Testis (tissue), 3 donors: Measurements from ENCODE around the gene PRLR. TPM values are rescaled to one million over a fixed set of nuclear protein-coding genes. Genes with fewer than 3 reads are reported as not detected.

Experiments used
- DNase-seq: peaks from one replicate; pipeline ENCODE4 v3.0.0-alpha.2; 2019
- H3K27ac ChIP-seq, 2 donors: fragments of 200-600 bp; sonication (generic); one replicate each; pipeline ENCODE4 v1.5.1; 2019
- H3K27me3 ChIP-seq: fragments of 200-600 bp; sonication (generic); one replicate; pipeline ENCODE4 v1.5.1; 2019
- H3K36me3 ChIP-seq: fragments of 200-600 bp; sonication (generic); one replicate; pipeline ENCODE4 v1.5.1; 2017; ENCODE audit warnings: low read depth; ENCODE audit errors: missing control alignments
- H3K4me1 ChIP-seq: fragments of 200-600 bp; sonication (generic); one replicate; pipeline ENCODE4 v1.5.1; 2019
- H3K4me3 ChIP-seq, 2 donors: fragments of 200-600 bp; sonication (generic); one replicate each; pipeline ENCODE4 v1.5.1; 2017 to 2019
- H3K9me3 ChIP-seq: fragments of 200-600 bp; sonication (generic); one replicate; pipeline ENCODE4 v1.5.1; 2017
- CTCF ChIP-seq, 3 experiments: fragments of 450-650 bp in 2 of 3; fragments of 200-600 bp in 1 of 3; sonication (generic) in 1 of 3; IDR thresholded peaks; one replicate each; pipeline ENCODE4 v1.5.1; 2016 to 2019; ENCODE audit warnings: antibody characterized with exemption in 3 of 3, mild to moderate bottlenecking in 2 of 3, moderate library complexity in 1 of 3
- POLR2A ChIP-seq: fragments of 450-650 bp; IDR thresholded peaks from one replicate; pipeline ENCODE4 v1.6.1; 2017; ENCODE audit warnings: antibody characterized with exemption, mild to moderate bottlenecking, moderate library complexity
- WGBS, 2 donors: methylation state at CpG; one replicate each; pipeline ENCODE4 v1.1.5; 2018; 5-methylcytosine and 5-hydroxymethylcytosine counted together
- intact Hi-C: fragments of 100-400 bp; cut with DNase I; formaldehyde crosslinking; loops from one replicate; pipeline ENCODE4 v1.15.1; 2023; ENCODE audit warnings: low total_unique reads
- polyA plus RNA-seq: library from polyadenylated mRNA; stranded (reverse); fragments of 350-450 nt; fragmentation: Illumina TruSeq; extraction: RNeasy Lipid Tissue Mini Kit (QIAGEN cat#74804); gene quantifications from one replicate; pipeline ENCODE4 v1.2.3, GENCODE V29; 2014; ENCODE audit warnings: low read depth, low replicate concordance; ENCODE audit not compliant: insufficient read depth
- total RNA-seq, 2 donors: library from RNA; depleted of rRNA; stranded (reverse); fragments of >200 nt; gene quantifications; one replicate each; pipeline ENCODE4 v1.2.3, GENCODE V29; 2016

Gene PRLR
- total and polyA plus RNA-seq, 3 donors from 2014 or later: 1.6 to 6.3 (median 2.2) TPM

DNA sequence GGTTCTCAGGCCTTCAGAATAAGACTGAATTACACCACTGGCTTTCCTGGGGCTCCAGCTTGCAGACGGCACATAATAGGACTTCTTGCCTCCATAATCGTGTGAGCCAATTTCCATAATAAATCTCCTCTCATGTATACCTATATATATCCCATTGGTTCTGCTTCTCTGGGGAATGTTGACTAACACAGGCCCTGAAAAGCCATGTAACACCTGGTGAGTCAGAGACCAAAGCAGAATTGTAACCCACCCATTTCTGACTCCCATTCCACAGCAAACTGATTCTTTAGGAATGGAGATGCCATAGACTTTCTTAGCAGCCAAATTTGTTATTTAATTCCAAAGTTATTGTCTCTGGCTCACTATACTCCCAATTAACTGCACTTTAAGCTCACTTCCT, 97.1 kb downstream of the PRLR start:
- no peak overlapping the region for H3K27ac ChIP-seq
- no peaks in the 10 kb centered on the region for H3K27me3 ChIP-seq
- WGBS, 2 donors: 79 to 92% methylated on average over 2 of the region's 2 CpGs
- DNase-seq: no peak
- H3K4me1 ChIP-seq: no peaks in the 10 kb centered on the region
- H3K9me3 ChIP-seq: no peaks in the 10 kb centered on the region
- intact Hi-C loops: no loop called here
- no peak overlapping the region for H3K4me3 ChIP-seq
- TF ChIP-seq CTCF (IDR thresholded peaks at IDR 0.05): no peak
- no peak for TF ChIP-seq POLR2A
- H3K36me3 ChIP-seq: no peaks in the 10 kb centered on the region

GRCh38 chr5:35131723-35132122, 98.6 kb downstream of the PRLR start:
- H3K36me3 ChIP-seq: no peaks in the 10 kb centered on the region
- intact Hi-C loops: no loop called here
- no peak overlapping the region for H3K27ac ChIP-seq
- H3K4me1 ChIP-seq: no peaks in the 10 kb centered on the region
- no peak overlapping the region for H3K4me3 ChIP-seq
- no peaks in the 10 kb centered on the region for H3K27me3 ChIP-seq
- TF ChIP-seq POLR2A: no peak
- TF ChIP-seq CTCF (IDR thresholded peaks at IDR 0.05): no peak
- no peaks in the 10 kb centered on the region for H3K9me3 ChIP-seq
- DNase-seq: no peak

- Histone ChIP-seq H3K4me3 (no peak overlapping the region), H3K36me3 (no peaks in the 10 kb centered on the region), H3K27ac (no peak overlapping the region), H3K9me3 (no peaks in the 10 kb centered on the region), H3K4me1 (no peaks in the 10 kb centered on the region), H3K27me3 (no peaks in the 10 kb centered on the region)
- intact Hi-C loops: no loop called here
- TF ChIP-seq POLR2A (no peak), CTCF (IDR thresholded peaks at IDR 0.05) (no peak)
- DNase-seq: no peak
- 96% methylated on average over 7 of the region's 7 CpGs for WGBS, 2 donors
Observed at GRCh38 chr5:35129921-35130485, 100.3 kb downstream of the PRLR start.

GRCh38 chr5:35129276-35129675, 101.0 kb downstream of the PRLR start:
- no peak overlapping the region for H3K27ac ChIP-seq
- H3K9me3 ChIP-seq: no peaks in the 10 kb centered on the region
- H3K4me3 ChIP-seq: no peak overlapping the region
- no peaks in the 10 kb centered on the region for H3K27me3 ChIP-seq
- intact Hi-C loops: no loop called here
- no peaks in the 10 kb centered on the region for H3K36me3 ChIP-seq
- no peak for TF ChIP-seq POLR2A
- no peak for TF ChIP-seq CTCF (IDR thresholded peaks at IDR 0.05)
- H3K4me1 ChIP-seq: no peaks in the 10 kb centered on the region
- DNase-seq: no peak
- whole genome bisulfite sequencing, 2 donors: 87 to 88% methylated on average over 1 of the region's 1 CpG

DNA sequence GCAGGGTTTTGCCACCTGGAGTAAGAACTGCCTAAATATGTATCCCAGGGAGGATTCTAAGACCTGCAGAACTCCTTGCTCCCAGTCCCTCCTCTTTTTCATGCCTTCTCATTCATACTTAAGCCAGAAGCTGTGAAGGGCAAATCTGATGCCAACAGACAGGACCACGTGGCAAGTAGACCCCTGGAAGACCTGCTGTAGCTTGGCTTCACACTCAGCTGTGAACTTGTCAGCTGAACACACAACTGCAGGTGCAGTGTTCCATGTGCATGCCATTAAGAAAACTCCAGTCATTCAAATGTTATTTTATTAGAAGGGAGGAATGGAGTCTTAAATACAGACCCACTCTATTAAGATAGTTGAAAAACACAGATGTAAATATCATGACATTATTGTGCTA, 103.3 kb downstream of the PRLR start:
- intact Hi-C loops: no loop called here
- no peaks in the 10 kb centered on the region for H3K36me3 ChIP-seq
- H3K4me3 ChIP-seq: no peak overlapping the region
- TF ChIP-seq POLR2A: no peak
- TF ChIP-seq CTCF (IDR thresholded peaks at IDR 0.05): no peak
- H3K27ac ChIP-seq: no peak overlapping the region
- no peaks in the 10 kb centered on the region for H3K9me3 ChIP-seq
- DNase-seq: no peak
- no peaks in the 10 kb centered on the region for H3K4me1 ChIP-seq
- H3K27me3 ChIP-seq: no peaks in the 10 kb centered on the region
- WGBS, 2 donors: 73 to 80% methylated on average over 1 of the region's 1 CpG
